Large intestine (tissue), 3 donors: ENCODE measurements around the gene USP17L20. TPM values are rescaled to one million over a fixed set of nuclear protein-coding genes. Genes with fewer than 3 reads are reported as not detected.
"Not testable (repeated sequence)": the region's sequence is repeated elsewhere in the genome, so short reads cannot be mapped to it uniquely, and the experiment has no call there.

Experiments
- DNase-seq, 2 donors: peaks; one replicate each; pipeline versions ENCODE4 v3.0.0 to v3.0.0-alpha.2; 2013
- H3K27ac ChIP-seq: one replicate; pipeline ENCODE4 v1.5.1; 2013; ENCODE audit warnings: low read length
- H3K27me3 ChIP-seq: 2 replicates; pipeline ENCODE4 v1.6.1; 2013; ENCODE audit warnings: low read length; ENCODE audit not compliant: control insufficient read depth, insufficient read depth
- H3K36me3 ChIP-seq: 2 replicates; pipeline ENCODE4 v1.6.1; 2013; ENCODE audit warnings: low read length; ENCODE audit not compliant: control insufficient read depth, insufficient read depth
- H3K4me1 ChIP-seq: one replicate; pipeline ENCODE4 v1.6.1; 2013; ENCODE audit warnings: low read length; ENCODE audit not compliant: control insufficient read depth, insufficient read depth
- H3K4me3 ChIP-seq: one replicate; pipeline ENCODE4 v1.5.1; 2013; ENCODE audit warnings: low read length
- H3K9me3 ChIP-seq: one replicate; pipeline ENCODE4 v1.6.1; 2013; ENCODE audit warnings: mild to moderate bottlenecking, low read depth, low read length, moderate library complexity; ENCODE audit not compliant: control insufficient read depth
- WGBS: methylation state at CpG from one replicate; pipeline ENCODE4 v1.1.5; 2013; ENCODE audit warnings: low lambda C conversion rate; ENCODE audit not compliant: insufficient coverage; 5-methylcytosine and 5-hydroxymethylcytosine counted together
- polyA plus RNA-seq: library from polyadenylated mRNA; unstranded; fragments of 120-200 nt; gene quantifications from one replicate; pipeline ENCODE4 v1.2.1, GENCODE V29; 2013

Gene USP17L20
- polyA plus RNA-seq, 1 donor, result not detected

DNA sequence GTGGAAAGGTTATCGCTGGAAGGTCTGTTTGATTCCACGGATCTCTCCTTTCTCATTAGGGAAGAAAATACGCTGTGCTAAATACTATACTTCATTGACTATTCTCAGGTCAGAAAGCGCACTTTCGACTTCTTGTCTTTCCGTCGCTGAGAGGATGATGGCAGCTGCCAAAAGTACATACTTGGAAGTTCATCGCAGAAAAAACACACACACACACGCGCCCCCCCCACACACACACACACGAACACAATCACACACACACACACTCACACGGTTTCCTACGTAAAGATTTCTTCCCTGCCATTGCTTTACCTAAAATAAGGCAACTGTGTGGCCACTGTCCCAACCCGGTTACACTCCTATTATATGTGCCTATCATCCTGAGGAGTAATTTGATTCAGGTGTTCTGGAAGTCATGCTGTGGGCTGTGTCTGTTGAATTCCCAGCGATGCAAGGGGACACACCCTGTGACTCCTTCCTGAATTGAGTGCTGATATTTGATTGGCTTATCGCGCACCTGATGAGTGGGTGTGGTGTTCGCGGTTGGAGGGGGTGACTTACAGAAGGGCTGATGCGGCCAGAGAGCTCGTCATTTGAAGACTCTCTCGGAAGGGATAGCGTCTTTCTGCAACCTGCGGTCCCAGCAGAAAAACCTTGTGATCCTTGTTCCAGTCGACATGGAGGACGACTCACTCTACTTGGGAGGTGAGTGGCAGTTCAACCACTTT is 9.8 kb upstream of the USP17L20 start, which contains the start of gene USP17L18:
Gene USP17L18, plus strand, starts transcription at position 678 of the 728 bp plus-strand sequence. Its CDS starts 0 bp downstream, at position 678.
- H3K9me3 ChIP-seq, H3K4me3 ChIP-seq, H3K36me3 ChIP-seq, H3K4me1 ChIP-seq, H3K27me3 ChIP-seq, H3K27ac ChIP-seq: not testable (repeated sequence)
- WGBS, result 80% methylated on average over 2 of the region's 26 CpGs
- peak in 1 of 2 donors; percentile 4 for DNase-seq

DNA sequence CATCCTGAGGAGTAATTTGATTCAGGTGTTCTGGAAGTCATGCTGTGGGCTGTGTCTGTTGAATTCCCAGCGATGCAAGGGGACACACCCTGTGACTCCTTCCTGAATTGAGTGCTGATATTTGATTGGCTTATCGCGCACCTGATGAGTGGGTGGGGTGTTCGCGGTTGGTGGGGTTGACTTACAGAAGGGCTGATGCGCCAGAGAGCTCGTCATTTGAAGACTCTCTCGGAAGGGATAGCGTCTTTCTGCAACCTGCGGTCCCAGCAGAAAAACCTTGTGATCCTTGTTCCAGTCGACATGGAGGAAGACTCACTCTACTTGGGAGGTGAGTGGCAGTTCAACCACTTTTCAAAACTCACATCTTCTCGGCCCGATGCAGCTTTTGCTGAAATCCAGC is 4.8 kb upstream of the USP17L20 start, which contains the start of gene USP17L19:
Gene USP17L19, plus strand, starts transcription at position 301 of the 400 bp plus-strand sequence. Its CDS starts 0 bp downstream, at position 301.
- not testable (repeated sequence) for DNase-seq, H3K9me3 ChIP-seq, H3K4me3 ChIP-seq, H3K27ac ChIP-seq, H3K27me3 ChIP-seq, H3K4me1 ChIP-seq, H3K36me3 ChIP-seq
- no CpG with 5 or more reads among the region's 13 CpGs for WGBS

DNA sequence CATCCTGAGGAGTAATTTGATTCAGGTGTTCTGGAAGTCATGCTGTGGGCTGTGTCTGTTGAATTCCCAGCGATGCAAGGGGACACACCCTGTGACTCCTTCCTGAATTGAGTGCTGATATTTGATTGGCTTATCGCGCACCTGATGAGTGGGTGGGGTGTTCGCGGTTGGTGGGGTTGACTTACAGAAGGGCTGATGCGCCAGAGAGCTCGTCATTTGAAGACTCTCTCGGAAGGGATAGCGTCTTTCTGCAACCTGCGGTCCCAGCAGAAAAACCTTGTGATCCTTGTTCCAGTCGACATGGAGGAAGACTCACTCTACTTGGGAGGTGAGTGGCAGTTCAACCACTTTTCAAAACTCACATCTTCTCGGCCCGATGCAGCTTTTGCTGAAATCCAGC is 4.6 kb downstream of the USP17L20 start, which contains the start of gene USP17L21:
Gene USP17L21, plus strand, starts transcription at position 301 of the 400 bp plus-strand sequence. Its CDS starts 0 bp downstream, at position 301.
- DNase-seq, H3K27me3 ChIP-seq: not testable (repeated sequence)

DNA sequence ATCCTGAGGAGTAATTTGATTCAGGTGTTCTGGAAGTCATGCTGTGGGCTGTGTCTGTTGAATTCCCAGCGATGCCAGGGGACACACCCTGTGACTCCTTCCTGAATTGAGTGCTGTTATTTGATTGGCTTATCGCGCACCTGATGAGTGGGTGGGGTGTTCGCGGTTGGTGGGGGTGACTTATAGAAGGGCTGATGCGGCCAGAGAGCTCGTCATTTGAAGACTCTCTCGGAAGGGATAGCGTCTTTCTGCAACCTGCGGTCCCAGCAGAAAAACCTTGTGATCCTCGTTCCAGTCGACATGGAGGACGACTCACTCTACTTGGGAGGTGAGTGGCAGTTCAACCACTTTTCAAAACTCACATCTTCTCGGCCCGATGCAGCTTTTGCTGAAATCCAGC is 9.4 kb downstream of the USP17L20 start, which contains the start of gene USP17L22:
Gene USP17L22, plus strand, starts transcription at position 301 of the 400 bp plus-strand sequence. Its CDS starts 0 bp downstream, at position 301.
- H3K4me3 ChIP-seq, H3K27ac ChIP-seq, H3K4me1 ChIP-seq, DNase-seq, H3K36me3 ChIP-seq, H3K27me3 ChIP-seq, H3K9me3 ChIP-seq: not testable (repeated sequence)
- no CpG with 5 or more reads among the region's 15 CpGs for WGBS

More for the DNA sequence above, 4.6 kb downstream of the USP17L20 start, which contains the start of gene USP17L21:
- not testable (repeated sequence) for H3K9me3 ChIP-seq, H3K36me3 ChIP-seq, H3K4me3 ChIP-seq, H3K4me1 ChIP-seq, H3K27ac ChIP-seq
- WGBS, result no CpG with 5 or more reads among the region's 13 CpGs

DNA sequence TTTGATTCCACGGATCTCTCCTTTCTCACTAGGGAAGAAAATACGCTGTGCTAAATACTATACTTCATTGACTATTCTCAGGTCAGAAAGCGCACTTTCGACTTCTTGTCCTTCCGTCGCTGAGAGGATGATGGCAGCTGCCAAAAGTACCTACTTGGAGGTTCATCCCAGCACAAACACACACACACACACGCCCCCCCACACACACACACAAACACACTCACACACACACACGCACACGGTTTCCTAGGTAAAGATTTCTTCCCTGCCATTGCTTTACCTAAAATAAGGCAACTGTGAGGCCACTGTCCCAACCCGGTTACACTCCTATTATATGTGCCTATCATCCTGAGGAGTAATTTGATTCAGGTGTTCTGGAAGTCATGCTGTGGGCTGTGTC is 13.8 kb downstream of the USP17L20 start:
- H3K27ac ChIP-seq, H3K36me3 ChIP-seq, DNase-seq, H3K27me3 ChIP-seq, H3K9me3 ChIP-seq, H3K4me1 ChIP-seq, H3K4me3 ChIP-seq: not testable (repeated sequence)
- WGBS, result no CpG with 5 or more reads among the region's 10 CpGs

Other genes with a start within 250 kb of the USP17L20 start
- not detected for gene FAM90A26, start 87.7 kb upstream of the USP17L20 start, polyA plus RNA-seq
- not detected for gene USP17L10, start 47.5 kb upstream of the USP17L20 start, polyA plus RNA-seq
- not detected for gene USP17L11, start 42.7 kb upstream of the USP17L20 start, polyA plus RNA-seq
- gene USP17L12, start 38.0 kb upstream of the USP17L20 start, polyA plus RNA-seq, result not detected
- gene USP17L13, start 33.2 kb upstream of the USP17L20 start, polyA plus RNA-seq, result not detected
- not detected for gene USP17L15, start 23.7 kb upstream of the USP17L20 start, polyA plus RNA-seq
- gene USP17L17, start 14.2 kb upstream of the USP17L20 start, polyA plus RNA-seq, result not detected
- not detected for gene USP17L18, start 9.5 kb upstream of the USP17L20 start, polyA plus RNA-seq
- gene USP17L19, start 4.7 kb upstream of the USP17L20 start, polyA plus RNA-seq, result not detected
- gene USP17L21, start 4.7 kb downstream of the USP17L20 start, polyA plus RNA-seq, result not detected
- gene USP17L22, start 9.5 kb downstream of the USP17L20 start, polyA plus RNA-seq, result not detected
- not detected for gene USP17L24, start 67.0 kb downstream of the USP17L20 start, polyA plus RNA-seq
- gene USP17L25, start 71.8 kb downstream of the USP17L20 start, polyA plus RNA-seq, result not detected
- not detected for gene USP17L26, start 76.5 kb downstream of the USP17L20 start, polyA plus RNA-seq
- not detected for gene USP17L5, start 81.3 kb downstream of the USP17L20 start, polyA plus RNA-seq
- not detected for gene USP17L27, start 86.0 kb downstream of the USP17L20 start, polyA plus RNA-seq
- gene USP17L28, start 90.8 kb downstream of the USP17L20 start, polyA plus RNA-seq, result not detected
- not detected for gene USP17L29, start 95.5 kb downstream of the USP17L20 start, polyA plus RNA-seq
- not detected for gene USP17L30, start 105.0 kb downstream of the USP17L20 start, polyA plus RNA-seq
- not detected for gene DEFB131A, start 186.3 kb downstream of the USP17L20 start, polyA plus RNA-seq